Mesothelial cell of epicardium (in vitro differentiated cells): ENCODE measurements around the gene INPP4B. TPM values are rescaled to one million over a fixed set of nuclear protein-coding genes. Genes with fewer than 3 reads are reported as not detected.

ENCODE experiments used
- DNase-seq, 2 experiments: peaks; one replicate each; pipeline ENCODE4 v3.0.0; 2021; ENCODE audit warnings: low spot score in 2 of 2; ENCODE audit not compliant: unreplicated experiment in 2 of 2
- H3K27ac Mint-ChIP-seq: 2 replicates; pipeline ENCODE4 v1.8.0; 2021; ENCODE audit warnings: mixed read lengths
- H3K27me3 Mint-ChIP-seq: 2 replicates; pipeline ENCODE4 v1.8.0; 2021; ENCODE audit warnings: low read depth, mixed read lengths
- H3K36me3 Mint-ChIP-seq: 2 replicates; pipeline ENCODE4 v1.8.0; 2021; ENCODE audit warnings: mixed read lengths
- H3K4me1 Mint-ChIP-seq: 2 replicates; pipeline ENCODE4 v1.8.0; 2021; ENCODE audit warnings: mixed read lengths
- H3K4me3 Mint-ChIP-seq: 2 replicates; pipeline ENCODE4 v1.8.0; 2021; ENCODE audit warnings: mild to moderate bottlenecking, moderate library complexity, mixed read lengths
- H3K9me3 Mint-ChIP-seq: 2 replicates; pipeline ENCODE4 v1.8.0; 2021; ENCODE audit warnings: mixed read lengths
- total RNA-seq: library from RNA; stranded (reverse); gene quantifications from 3 replicates; pipeline ENCODE4 v1.2.1, GENCODE V29; 2021
- TF ChIP-seq, protein P1 (sequence below): fragments of 200-600 bp; sonication (generic); IDR thresholded peaks from one replicate; pipeline ENCODE4 v1.5.0; 2021; ENCODE audit warnings: antibody characterized with exemption; ENCODE audit not compliant: unreplicated experiment

The INPP4B gene
- total RNA-seq, 1 donor from 2014 or later, result 35.4 TPM

DNA sequence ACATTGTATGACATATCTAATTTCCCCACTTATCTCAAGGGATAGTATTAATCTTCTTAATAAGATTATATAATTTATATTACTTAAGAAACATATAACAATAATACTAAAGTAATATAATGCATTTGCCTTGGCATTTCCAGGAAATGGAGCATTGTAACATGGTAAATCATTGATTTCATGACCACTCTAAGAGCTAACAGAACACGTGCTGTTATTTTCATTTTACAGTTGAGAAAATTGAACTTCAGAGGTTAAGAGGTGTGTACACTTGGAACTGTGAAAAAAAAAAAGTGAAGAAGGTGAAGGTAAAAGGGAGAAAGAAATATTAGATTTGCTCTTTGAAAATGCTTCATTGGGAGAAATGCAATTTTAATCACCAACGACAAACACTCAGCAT lies 687.1 kb downstream of the INPP4B start:
- Mint-ChIP-seq H3K27ac (no peak overlapping the region), H3K4me1 (peaks cover 31% of the 10 kb centered on the region), H3K4me3 (no peak overlapping the region), H3K36me3 (peaks cover 10% of the 10 kb centered on the region), H3K27me3 (no peaks in the 10 kb centered on the region), H3K9me3 (no peaks in the 10 kb centered on the region)
- TF ChIP-seq, protein P1, sequence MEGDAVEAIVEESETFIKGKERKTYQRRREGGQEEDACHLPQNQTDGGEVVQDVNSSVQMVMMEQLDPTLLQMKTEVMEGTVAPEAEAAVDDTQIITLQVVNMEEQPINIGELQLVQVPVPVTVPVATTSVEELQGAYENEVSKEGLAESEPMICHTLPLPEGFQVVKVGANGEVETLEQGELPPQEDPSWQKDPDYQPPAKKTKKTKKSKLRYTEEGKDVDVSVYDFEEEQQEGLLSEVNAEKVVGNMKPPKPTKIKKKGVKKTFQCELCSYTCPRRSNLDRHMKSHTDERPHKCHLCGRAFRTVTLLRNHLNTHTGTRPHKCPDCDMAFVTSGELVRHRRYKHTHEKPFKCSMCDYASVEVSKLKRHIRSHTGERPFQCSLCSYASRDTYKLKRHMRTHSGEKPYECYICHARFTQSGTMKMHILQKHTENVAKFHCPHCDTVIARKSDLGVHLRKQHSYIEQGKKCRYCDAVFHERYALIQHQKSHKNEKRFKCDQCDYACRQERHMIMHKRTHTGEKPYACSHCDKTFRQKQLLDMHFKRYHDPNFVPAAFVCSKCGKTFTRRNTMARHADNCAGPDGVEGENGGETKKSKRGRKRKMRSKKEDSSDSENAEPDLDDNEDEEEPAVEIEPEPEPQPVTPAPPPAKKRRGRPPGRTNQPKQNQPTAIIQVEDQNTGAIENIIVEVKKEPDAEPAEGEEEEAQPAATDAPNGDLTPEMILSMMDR, result no peak
- DNase-seq, result no peak

DNA sequence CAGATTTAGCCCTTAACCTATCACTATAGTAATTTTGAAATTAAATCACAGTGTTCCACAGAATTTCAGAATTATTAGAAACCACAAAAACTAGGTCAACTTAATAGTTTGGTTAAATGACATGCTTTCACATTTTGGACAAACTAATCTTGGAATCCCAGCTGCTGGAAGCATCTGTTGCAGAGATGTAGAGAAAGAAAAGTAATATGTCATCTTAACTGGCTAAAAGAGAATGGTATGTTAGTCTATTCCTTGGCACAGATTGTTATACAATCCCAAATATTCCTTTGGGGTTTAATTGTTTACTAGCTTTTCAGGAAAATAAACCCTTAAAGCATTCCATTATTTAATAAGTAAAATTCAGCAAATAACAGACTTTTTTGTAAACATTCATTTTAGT lies 689.8 kb downstream of the INPP4B start:
- TF ChIP-seq, protein P1, result no peak
- H3K4me1 Mint-ChIP-seq, result peaks cover 31% of the 10 kb centered on the region
- H3K4me3 Mint-ChIP-seq, result no peak overlapping the region
- no peak for DNase-seq
- peaks cover 10% of the 10 kb centered on the region for H3K36me3 Mint-ChIP-seq
- H3K27ac Mint-ChIP-seq, result no peak overlapping the region
- no peaks in the 10 kb centered on the region for H3K27me3 Mint-ChIP-seq
- no peaks in the 10 kb centered on the region for H3K9me3 Mint-ChIP-seq

DNA sequence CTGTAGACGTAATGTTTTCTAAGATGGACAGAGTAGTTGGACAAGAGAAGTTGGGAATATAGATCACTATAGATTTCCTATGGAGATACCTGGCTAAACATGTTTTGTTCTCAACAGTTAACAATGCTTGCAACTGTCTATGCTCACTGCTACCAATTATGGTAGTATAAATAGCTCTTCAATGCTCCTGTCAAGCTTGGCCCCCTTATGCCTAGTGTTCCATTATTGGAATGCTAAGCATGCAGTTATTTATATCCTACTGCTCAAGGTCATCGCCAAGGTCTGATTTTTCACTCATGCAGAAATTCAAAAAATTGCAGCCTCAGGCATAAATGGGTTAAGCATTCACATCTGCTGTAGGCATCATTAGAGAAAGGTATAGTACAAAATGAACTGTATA lies 690.8 kb downstream of the INPP4B start:
- Mint-ChIP-seq H3K9me3 (no peaks in the 10 kb centered on the region), H3K36me3 (peaks cover 10% of the 10 kb centered on the region), H3K27ac (peak overlapping the region; percentile 71), H3K4me1 (peaks cover 24% of the 10 kb centered on the region), H3K4me3 (no peak overlapping the region), H3K27me3 (no peaks in the 10 kb centered on the region)
- TF ChIP-seq, protein P1, result no peak
- DNase-seq, result no peak

DNA sequence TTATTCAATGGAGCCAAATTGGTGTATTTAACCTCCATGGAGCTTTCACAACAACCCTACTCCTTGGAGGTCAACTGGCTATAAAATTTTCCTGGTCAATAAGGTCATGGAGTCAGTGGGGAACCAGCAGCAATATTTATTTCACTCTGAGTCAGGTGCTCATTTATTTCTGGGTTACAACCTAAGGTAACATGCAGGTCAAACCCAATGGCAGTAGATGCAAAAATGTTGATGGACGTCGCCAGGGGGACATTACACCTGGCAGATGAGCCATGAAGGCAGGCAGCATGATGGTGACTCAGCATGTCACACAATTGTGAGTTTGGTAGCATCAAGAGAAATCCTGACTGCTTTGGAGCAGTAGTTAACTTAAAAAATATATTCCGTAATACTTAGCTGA lies 695.6 kb downstream of the INPP4B start:
- TF ChIP-seq, protein P1, result no peak
- H3K27ac Mint-ChIP-seq, result no peak overlapping the region

DNA sequence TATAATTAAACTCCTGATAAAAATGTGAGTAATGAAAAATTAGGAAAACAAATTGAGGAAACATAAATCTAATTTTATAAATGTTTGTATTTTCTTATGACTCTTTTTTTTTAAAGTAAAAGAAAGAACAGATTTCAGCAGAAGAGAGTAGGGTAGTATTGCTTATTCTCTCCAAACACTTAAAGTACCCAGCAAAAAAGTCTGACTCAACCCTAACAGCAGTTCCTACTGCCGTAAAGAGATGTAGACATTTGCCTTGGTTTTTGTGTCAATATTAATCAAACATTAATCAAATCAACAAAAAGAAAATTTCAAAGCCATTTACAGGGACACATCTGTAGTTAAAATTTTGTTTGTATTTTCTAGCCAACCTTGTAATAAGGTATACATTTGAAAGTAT lies 701.3 kb downstream of the INPP4B start:
- Mint-ChIP-seq H3K9me3 (no peaks in the 10 kb centered on the region), H3K4me1 (peaks cover 32% of the 10 kb centered on the region)
- DNase-seq, result no peak

More for the DNA sequence above, 695.6 kb downstream of the INPP4B start:
- Mint-ChIP-seq H3K4me1 (peaks cover 13% of the 10 kb centered on the region), H3K27me3 (no peaks in the 10 kb centered on the region), H3K4me3 (no peak overlapping the region), H3K36me3 (peaks cover 3% of the 10 kb centered on the region), H3K9me3 (no peaks in the 10 kb centered on the region)
- DNase-seq, result no peak

More for the DNA sequence above, 701.3 kb downstream of the INPP4B start:
- H3K4me3 Mint-ChIP-seq, result no peak overlapping the region
- TF ChIP-seq, protein P1, result no peak
- H3K36me3 Mint-ChIP-seq, result peaks cover 5% of the 10 kb centered on the region
- no peak overlapping the region for H3K27ac Mint-ChIP-seq
- H3K27me3 Mint-ChIP-seq, result no peaks in the 10 kb centered on the region
